Left ventricle myocardium inferior (tissue), 1 donor: ENCODE data around the gene KLF17. TPM values are rescaled to one million over a fixed set of nuclear protein-coding genes. Genes with fewer than 3 reads are reported as not detected.

Source experiments
- DNase-seq: peaks from one replicate; pipeline ENCODE4 v3.0.0-alpha.2; 2020
- H3K27ac ChIP-seq: fragments of 200-600 bp; replicated peaks from 2 replicates; pipeline ENCODE4 v1.8.0; 2021
- H3K27me3 ChIP-seq: fragments of 200-600 bp; 2 replicates; pipeline ENCODE4 v1.8.0; 2021; ENCODE audit warnings: low read depth
- H3K36me3 ChIP-seq: fragments of 200-600 bp; 2 replicates; pipeline ENCODE4 v1.8.0; 2021
- H3K4me1 ChIP-seq: fragments of 200-600 bp; 2 replicates; pipeline ENCODE4 v1.8.0; 2021
- H3K4me3 ChIP-seq: fragments of 200-600 bp; 2 replicates; pipeline ENCODE4 v1.8.0; 2021; ENCODE audit warnings: mild to moderate bottlenecking, moderate library complexity
- H3K9me3 ChIP-seq: fragments of 200-600 bp; replicated peaks from 2 replicates; pipeline ENCODE4 v1.8.0; 2021
- CTCF ChIP-seq: fragments of 200-600 bp; IDR thresholded peaks from 2 replicates; pipeline ENCODE4 v1.8.0; 2021; ENCODE audit warnings: antibody characterized with exemption, mild to moderate bottlenecking, borderline replicate concordance
- intact Hi-C: fragments of 100-400 bp; cut with micrococcal nuclease; formaldehyde crosslinking; loops from one replicate; pipeline ENCODE4 v1.11.0; 2022
- total RNA-seq: library from RNA; stranded (reverse); fragmentation: NEBNext Ultra II Directional; extraction: Animal tissue kit (Norgen Biotek cat#: 25700); gene quantifications from one replicate; pipeline ENCODE4 v1.2.1, GENCODE V29; 2021
- donor health status: DM: no; HTN: yes; CAD: no; lungs with severe emphysema.

KLF17 gene
- total RNA-seq, 1 donor from 2014 or later = not detected

GRCh38 chr1:44170281-44170823 is 51.7 kb downstream of the KLF17 start:
- TF ChIP-seq CTCF = no peak
- peaks cover 24% of the 10 kb centered on the region for H3K9me3 ChIP-seq
- no peaks in the 10 kb centered on the region for H3K4me1 ChIP-seq
- H3K36me3 ChIP-seq = no peaks in the 10 kb centered on the region
- no peak overlapping the region for H3K27ac ChIP-seq
- H3K27me3 ChIP-seq = peaks cover 57% of the 10 kb centered on the region
- no peak overlapping the region for H3K4me3 ChIP-seq
- DNase-seq = no peak
- intact Hi-C loops = no loop called here

- Histone ChIP-seq H3K9me3 (peaks cover 21% of the 10 kb centered on the region), H3K4me3 (no peak overlapping the region), H3K27me3 (peaks cover 49% of the 10 kb centered on the region), H3K36me3 (no peaks in the 10 kb centered on the region), H3K27ac (no peak overlapping the region), H3K4me1 (no peaks in the 10 kb centered on the region)
- no peak for TF ChIP-seq CTCF
- DNase-seq = no peak
- intact Hi-C loops = no loop called here
Measured at GRCh38 chr1:44174630-44175029, 56.0 kb downstream of the KLF17 start.

Other genes with a start within 250 kb of the KLF17 start
- gene ARTN, start 185.0 kb upstream of the KLF17 start, total RNA-seq = 0.14 TPM
- 57.4 TPM for gene IPO13, start 171.9 kb upstream of the KLF17 start, total RNA-seq
- gene DPH2, start 148.8 kb upstream of the KLF17 start, total RNA-seq = 18.2 TPM
- gene ATP6V0B, start 143.9 kb upstream of the KLF17 start, total RNA-seq = 80.6 TPM
- 40.3 TPM for gene B4GALT2, start 139.6 kb upstream of the KLF17 start, total RNA-seq
- gene CCDC24, start 127.2 kb upstream of the KLF17 start, total RNA-seq = 1.4 TPM
- 1.2 TPM for gene SLC6A9, start 87.4 kb upstream of the KLF17 start, total RNA-seq
- not detected for gene KLF18, start 22.8 kb downstream of the KLF17 start, total RNA-seq
- 26.7 TPM for gene DMAP1, start 94.7 kb downstream of the KLF17 start, total RNA-seq
- gene ERI3, start 236.4 kb downstream of the KLF17 start, total RNA-seq = 50.4 TPM